HG02759 (cell line): ENCODE measurements around the gene CTNND2.

Experiments used
- ATAC-seq: cut with Tn5 transposase; IDR thresholded peaks from one replicate; pipeline ENCODE4 v1.9.1; 2021; ENCODE audit warnings: mild to moderate bottlenecking, moderate library complexity; ENCODE audit not compliant: unreplicated experiment

The CTNND2 gene

GRCh38 chr5:11397549-11397948, 506.7 kb downstream of the CTNND2 start:
- ATAC-seq, result no peak

GRCh38 chr5:11396917-11397316, 507.3 kb downstream of the CTNND2 start:
- ATAC-seq, result no peak

- ATAC-seq, result no peak
These were observed 509.3 kb downstream of the CTNND2 start for GRCh38 chr5:11394933-11395332.

- ATAC-seq, result no peak
These were observed 513.9 kb downstream of the CTNND2 start for GRCh38 chr5:11390291-11390767.

- no peak for ATAC-seq
These were observed 516.9 kb downstream of the CTNND2 start for GRCh38 chr5:11387382-11387781.

- no peak for ATAC-seq
These were observed 517.8 kb downstream of the CTNND2 start for GRCh38 chr5:11386398-11386797.

- no peak for ATAC-seq
These were observed 518.3 kb downstream of the CTNND2 start for GRCh38 chr5:11385901-11386293.

GRCh38 chr5:11385251-11385900, 518.9 kb downstream of the CTNND2 start:
- no peak for ATAC-seq

- ATAC-seq, result no peak
These were observed 519.6 kb downstream of the CTNND2 start for GRCh38 chr5:11384441-11385250.

GRCh38 chr5:11383506-11384095, 520.6 kb downstream of the CTNND2 start:
- ATAC-seq, result no peak

- no peak for ATAC-seq
These were observed 525.8 kb downstream of the CTNND2 start for GRCh38 chr5:11378461-11378860.

GRCh38 chr5:11377896-11378295, 526.4 kb downstream of the CTNND2 start:
- ATAC-seq, result no peak

- ATAC-seq, result no peak
These were observed 532.1 kb downstream of the CTNND2 start for GRCh38 chr5:11372191-11372590.

GRCh38 chr5:11371021-11371420, 533.2 kb downstream of the CTNND2 start:
- no peak for ATAC-seq

- ATAC-seq, result no peak
These were observed 539.7 kb downstream of the CTNND2 start for GRCh38 chr5:11364531-11364930.

GRCh38 chr5:11363631-11364178, 540.5 kb downstream of the CTNND2 start:
- ATAC-seq, result no peak

- no peak for ATAC-seq
These were observed 542.5 kb downstream of the CTNND2 start for GRCh38 chr5:11361768-11362167.

- no peak for ATAC-seq
These were observed 546.3 kb downstream of the CTNND2 start for GRCh38 chr5:11357928-11358327.

GRCh38 chr5:11355491-11355890, 548.8 kb downstream of the CTNND2 start:
- no peak for ATAC-seq

- no peak for ATAC-seq
These were observed 557.9 kb downstream of the CTNND2 start for GRCh38 chr5:11346336-11346735.

GRCh38 chr5:11335881-11336760, 568.1 kb downstream of the CTNND2 start:
- no peak for ATAC-seq
